Activated naive CD4-positive, alpha-beta T cell treated with Interleukin-2 at 50 U/mL for 16 hours (primary cell): Measurements from ENCODE around the gene CFAP20DC.

Source experiments
- DNase-seq: peaks from one replicate; pipeline ENCODE4 v3.0.0-alpha.2; 2020

Gene CFAP20DC

DNA sequence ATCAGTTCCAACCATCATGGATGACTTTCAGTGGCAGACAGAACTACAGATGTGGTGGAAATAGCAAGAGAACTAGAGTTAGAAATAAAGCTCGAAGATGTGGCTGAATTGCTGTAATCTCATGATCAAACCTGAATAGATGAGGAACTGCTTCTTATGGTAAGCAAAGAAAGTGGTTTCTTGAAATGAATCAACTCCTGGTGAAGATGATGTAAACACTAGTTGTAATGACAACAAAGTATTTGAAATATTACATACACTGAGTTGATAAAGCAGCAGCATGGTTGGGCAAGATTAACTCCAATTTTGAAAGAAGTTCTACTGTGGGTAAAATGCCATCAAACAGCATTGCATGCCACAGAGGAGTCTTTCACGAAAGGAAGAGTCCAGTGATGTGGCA lies 251.5 kb downstream of the CFAP20DC start:
- no peak for DNase-seq

DNA sequence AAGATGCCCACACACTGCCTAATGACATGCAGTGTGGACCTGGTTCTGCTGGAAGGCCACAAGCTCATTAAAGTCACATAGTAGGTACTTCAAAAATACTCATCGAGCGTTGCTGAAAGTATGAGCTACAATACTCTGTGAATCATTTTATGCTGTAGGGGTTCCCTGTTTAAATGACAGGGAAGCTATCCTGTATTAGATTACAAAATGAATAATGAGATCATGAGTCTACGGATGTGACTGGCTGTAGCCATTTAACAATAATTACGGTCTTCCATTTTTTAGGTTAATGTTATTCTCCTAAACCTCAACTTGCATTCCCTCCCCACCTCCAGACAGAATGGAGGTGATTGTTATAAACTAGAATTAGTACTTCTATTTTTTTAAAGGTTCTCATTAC lies 255.1 kb downstream of the CFAP20DC start:
- DNase-seq, result no peak

DNA sequence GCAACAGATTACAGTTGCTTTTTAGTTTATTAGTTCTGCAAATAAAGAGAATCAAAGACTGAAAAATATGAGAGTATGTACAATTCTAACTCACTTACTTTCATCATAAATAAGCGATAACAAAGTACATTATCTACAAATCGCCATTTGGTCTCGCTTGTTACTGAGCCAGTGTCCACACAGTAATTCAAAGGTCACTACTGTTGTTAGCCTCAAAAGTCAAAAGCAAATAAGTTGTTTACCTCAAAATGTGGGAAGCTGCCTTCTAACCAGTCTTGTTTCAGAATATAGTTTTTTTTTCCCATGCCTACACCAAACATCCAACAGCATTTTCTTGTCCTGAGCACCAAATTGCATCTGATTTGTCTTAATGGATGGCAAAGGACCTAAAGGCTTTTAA lies 255.9 kb downstream of the CFAP20DC start:
- no peak for DNase-seq

DNA sequence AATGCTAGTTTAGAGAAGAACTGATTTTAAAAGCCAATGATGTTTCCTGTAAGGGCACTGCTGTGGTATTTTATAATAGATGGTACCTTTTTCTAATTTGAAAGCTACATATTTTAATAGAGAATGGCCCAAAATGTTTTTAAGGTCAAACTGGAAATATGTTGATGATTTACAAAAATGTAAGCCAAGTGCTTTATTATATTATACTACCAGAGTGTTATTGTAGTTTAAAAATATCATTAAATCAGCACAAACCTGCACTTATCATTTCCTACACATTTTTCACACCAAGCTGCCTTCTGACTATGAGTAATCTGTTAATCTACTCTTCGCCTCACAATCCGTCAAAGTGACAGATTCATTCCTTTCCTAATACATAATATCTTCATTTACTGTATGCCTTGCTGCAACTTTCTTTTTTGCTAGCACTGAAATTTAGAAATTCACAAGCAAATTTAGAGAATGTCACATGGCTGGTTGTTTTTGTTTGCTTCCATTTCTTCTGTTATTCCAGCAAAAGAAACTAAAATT lies 256.8 kb downstream of the CFAP20DC start:
- no peak for DNase-seq

DNA sequence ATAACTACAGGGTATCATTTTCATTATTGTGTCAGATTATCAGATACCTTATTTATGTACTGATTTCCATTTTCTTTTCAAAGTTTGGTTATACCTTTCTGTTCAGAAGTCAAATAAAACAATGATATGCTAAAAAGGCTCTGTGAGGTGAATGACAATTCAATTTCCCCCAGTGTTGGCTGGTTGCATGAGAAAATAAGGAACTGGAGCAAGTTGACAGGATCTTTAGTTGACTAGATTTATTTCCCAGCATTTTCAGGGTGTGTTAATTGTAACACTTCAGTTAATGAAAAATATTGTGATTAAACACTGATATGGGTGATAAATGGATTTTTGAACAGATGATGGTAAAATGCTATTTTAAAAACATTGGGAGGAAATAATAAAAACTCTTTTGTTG lies 260.4 kb downstream of the CFAP20DC start:
- DNase-seq, result no peak

DNA sequence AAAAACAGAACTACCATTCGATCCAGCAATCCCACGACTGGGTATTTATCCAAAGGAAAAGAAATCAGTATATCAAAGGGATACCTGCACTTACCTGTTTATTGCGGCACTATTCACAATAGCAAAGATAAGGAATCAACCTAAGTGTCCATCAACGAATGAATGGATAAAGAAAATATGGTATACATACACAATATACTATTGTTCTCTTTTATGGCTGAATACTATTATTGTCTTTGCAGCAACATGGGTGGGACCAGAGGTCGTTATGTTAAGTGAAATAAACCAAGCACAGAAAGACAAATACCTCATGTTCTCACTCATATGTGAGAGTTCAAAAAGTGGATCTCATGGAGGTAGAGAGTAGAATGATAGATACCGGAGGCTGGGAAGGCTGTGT lies 264.9 kb downstream of the CFAP20DC start:
- DNase-seq, result no peak

DNA sequence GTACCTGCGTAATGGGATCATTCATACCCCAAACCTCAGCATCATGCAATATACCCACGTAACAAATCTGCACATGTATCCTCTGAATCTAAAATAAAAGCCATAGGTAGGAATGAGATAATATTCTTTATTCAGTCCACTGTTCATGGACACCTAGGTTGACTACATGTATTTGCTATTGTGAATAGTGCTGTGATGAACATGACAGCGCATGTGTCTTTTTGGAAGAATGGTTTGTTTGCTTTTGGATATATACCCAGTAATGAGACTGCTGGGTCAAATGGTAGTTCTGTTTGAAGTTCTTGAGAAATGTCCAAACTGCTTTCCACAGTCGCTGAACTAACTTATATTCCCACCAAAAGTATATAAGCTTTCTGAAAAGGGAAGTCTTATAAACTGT lies 265.4 kb downstream of the CFAP20DC start:
- no peak for DNase-seq

DNA sequence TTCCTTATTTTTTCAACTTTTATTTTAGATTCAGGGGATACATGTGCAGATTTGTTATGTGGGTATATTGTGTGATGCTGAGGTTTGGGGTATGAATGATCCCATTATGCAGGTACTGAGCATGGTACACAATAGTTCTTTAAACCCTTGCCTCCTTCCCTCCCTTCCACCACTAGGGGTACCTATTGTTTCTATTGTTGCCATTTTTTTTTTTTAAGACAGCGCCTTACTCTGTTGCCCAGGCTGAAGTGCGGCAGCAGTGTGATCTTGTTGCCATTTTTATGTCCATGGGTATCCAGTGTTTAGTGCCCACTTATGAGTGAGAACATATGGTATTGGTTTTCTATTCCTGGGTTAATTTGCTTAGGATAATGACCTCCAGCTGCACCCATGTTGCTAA lies 266.0 kb downstream of the CFAP20DC start:
- DNase-seq, result no peak

DNA sequence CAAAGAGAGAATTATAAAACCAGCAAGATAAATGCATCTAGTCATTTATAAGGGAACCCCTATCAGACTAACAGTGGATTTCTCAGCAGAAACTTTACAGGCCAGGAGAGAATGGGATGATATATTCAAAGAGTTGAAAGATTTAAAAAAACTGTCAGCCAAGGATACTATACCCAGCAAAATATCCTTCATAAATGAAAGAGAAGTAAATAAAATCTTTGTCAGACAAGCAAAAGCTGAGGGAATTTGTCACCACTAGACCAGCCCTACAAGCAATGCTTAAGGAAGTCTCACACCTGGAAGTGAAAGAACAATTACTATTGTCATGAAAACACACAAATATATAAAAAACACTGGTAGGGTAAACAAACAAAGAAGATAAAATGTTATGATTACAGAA lies 269.9 kb downstream of the CFAP20DC start:
- no peak for DNase-seq

DNA sequence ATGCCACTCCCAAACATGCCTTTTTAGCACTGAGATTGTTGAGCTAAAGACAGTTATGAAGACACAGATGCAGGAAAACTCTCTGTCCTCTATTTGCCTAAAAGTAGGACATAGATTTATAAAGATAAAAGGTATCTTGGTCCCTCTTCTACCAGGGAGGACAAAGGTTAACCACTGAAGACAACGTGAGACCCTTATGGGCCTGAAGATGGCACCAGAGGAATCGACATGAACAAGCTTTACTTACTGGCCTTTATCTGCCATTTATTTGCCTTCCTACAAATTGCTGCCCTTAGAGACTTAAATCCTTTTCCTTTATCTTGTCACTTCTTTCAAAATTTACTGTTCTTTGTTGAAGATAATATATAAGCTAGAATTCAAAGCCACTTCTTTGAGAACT lies 273.6 kb downstream of the CFAP20DC start:
- no peak for DNase-seq

DNA sequence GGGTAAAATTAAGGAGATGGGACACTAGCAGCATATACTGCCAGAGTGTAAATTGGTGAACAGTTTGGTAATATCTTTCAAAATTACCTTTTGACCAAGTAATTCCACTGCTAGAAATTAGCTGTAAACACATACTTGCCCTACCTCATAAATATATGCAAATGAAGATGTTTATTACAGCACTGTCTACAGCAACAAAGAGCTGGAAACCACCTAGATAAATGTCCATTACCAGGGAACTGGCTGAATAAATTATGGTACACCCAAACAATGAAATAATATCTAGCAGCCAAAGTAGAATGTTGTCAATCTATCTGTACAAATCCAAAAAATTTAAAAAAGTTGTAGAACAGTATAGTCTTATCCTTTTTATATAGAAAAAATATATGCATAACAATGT lies 277.4 kb downstream of the CFAP20DC start:
- no peak for DNase-seq

DNA sequence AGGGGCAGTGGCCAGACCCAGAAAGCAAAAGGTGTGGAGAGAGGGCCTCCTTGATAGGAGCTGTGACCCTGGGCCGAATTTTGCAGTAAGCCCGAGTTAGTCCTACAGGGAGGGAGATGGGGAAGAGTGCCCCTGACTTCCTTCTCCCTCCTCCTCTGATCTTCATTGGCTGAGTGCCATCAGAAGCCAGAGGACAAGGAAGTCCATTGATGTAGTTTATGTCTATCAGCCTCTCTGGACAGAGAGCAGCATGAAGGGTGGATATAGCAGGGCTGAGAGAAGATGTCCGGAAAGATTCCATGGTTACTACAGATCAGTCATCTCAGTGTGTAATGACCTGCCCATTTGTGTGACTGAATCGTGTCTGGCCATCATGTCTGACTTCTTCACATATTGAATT lies 280.8 kb downstream of the CFAP20DC start:
- no peak for DNase-seq

DNA sequence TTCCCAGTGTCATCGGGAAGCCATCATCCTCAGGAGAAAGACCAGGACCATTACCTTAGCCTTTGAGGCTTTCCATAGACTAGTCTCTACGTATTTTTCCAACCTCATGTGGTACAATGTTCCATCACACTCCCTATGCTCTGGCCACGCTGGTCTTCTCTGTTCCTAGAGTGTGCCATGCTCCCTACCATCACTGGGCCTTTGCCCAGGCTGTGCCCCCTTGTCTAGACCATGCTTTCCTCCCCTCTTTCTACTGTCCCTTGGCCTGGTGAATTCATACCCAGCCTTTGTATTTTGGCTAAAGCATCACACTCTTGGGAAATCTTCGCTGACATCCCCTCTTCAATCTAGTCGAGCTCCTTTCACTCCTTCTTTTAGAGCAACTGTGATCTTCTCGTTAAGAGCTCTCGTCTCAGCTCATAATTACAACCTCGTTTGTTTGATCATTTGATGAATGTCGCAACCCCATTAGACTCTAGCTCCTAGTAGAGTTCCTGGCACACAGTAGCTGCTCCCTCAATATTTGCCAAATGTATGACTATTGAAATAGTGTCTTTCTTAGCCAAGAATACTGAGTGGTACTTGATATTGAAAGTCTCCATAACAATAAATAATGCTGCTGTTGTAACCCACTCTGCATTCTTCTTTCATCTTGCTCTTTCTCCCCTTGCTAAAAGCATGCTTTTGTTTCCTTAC lies 283.1 kb downstream of the CFAP20DC start:
- no peak for DNase-seq

DNA sequence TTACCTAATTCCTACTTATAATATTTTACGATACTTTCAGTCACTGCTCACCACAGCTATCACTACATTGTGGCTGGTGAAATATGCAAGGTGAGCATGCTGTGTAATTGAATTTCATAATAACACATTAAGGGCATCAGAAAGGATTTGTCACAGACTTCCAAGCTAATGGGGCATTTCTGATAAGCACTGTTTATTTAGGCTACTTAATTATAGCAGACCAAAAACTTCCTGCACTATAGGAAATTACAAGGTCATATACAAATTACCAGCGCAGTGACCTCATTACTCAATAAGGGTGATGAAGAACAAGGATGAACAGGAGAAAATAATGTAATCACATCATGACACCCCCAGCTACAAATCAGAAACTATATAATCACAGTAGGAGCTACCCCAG lies 294.7 kb downstream of the CFAP20DC start:
- no peak for DNase-seq

DNA sequence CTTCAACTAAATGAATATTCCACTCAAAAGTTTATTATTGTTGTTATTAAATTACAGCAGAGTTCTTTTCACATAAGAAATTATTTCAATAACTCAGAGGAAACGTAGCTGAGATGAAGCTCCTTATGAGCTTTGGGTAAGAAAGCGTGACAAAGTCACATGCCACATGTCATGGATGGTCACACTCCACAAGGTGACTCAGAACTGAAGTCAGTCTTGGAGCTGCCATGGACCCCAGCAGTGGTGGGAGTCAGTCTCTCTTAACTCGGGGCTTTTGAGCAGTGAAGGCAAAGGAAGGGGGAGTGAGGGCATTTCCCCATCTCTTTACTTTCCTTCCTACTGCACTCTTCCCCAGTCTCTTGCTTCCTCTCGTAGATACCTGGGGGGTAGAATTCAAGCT lies 295.8 kb downstream of the CFAP20DC start:
- DNase-seq, result no peak

DNA sequence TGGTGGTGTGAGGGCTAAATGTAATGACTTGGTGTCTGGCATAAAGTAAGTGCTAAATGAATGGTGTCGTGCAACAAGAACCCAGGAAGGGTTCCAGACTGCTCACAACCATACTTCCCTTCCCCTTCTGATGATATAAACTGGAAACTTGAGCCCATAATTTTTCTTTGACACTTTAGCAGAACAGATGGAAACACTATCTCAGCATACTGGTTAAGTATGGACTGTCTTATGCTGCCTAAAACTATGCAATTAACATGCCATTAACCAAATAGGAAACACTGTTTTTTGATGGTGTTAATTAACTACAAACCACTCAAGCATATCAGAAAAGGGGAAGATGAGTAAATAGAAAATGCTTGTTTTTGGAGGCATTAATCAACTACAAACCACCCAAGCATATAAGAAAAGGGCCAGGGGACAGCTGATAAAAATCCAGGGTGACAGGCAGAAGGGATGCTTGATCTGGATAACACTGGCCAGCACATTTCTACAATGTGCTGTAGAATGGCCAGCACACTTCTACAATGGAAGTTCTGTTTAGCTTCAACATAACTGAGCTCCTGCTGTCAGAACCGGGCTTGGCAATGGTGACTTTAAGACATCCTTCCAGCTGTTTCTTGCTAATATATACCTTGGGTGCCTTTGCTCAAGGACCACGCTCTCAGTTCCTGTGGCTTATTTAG lies 297.8 kb downstream of the CFAP20DC start:
- no peak for DNase-seq

DNA sequence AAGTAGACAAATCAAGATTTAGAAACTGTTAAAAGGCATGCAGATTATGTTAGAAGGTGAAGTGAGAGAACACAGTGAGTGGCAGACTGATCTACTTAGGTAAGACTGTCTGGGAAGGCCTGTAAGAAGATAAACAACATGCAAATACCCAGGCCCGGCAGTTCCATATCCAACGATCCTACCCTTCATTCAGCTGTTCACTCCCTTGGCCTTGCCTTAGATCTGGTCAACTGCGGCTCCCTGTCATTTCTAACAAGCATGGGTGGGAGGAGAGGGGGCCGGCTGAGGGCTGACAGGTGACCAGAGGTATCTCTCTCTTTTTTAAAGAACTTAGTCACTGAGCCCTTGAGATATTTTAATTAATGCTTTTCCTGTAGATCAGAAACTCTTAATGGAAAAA lies 298.6 kb downstream of the CFAP20DC start:
- no peak for DNase-seq

DNA sequence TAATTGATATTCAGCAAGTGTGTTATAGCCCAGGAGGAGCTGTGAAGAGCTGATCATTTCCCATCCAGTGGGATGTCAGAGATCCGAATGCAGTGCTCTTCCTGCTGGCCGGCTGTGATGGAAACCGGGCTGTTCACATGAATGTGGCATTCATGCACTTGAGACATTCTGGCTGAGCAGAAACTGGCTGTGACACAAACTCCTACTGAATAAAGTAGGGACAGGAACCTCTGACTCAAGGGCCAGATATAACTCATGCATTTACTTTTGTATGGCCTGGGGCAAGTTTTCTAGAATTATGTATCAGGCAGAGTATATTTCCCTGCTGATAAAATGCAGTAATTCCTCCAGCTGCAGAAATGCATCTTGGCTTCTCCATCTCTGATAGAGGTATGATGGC lies 299.9 kb downstream of the CFAP20DC start:
- DNase-seq, result no peak

DNA sequence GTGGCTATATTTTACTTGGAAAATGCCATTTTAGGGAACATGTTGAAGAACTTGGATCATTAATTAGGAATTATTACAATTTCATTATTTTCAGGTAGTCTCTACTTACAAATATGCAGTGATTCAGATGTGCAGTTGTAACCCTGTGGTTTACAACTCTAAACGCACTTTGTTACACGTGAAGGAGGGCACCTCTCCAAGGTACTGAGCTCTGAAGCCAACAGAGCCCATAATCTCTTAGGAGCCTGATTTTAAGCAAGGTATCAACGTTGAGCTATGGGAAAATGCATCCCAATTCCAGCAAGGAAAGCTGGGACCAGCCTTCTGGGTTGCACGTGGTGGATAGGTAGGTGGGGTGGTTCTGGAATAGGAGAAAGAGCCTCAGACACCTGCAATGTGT lies 301.8 kb downstream of the CFAP20DC start:
- DNase-seq, result no peak

DNA sequence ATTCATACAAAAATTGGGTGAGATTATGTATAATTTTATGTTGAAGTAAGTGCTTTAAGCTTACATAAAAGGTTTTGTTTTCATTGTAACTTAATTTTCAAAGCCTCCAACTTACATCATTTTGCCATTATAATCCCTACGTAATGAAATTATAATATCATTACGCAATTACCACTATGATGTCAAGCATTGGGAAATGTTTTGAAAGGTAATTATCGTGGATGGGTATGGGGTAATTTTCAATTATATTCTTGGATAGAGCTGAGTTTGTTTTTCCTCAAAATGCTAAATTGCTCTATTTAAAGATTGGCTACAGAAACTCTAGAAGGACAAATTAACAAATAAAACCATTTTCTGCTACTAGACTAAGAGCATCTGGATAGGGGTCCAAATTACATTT lies 303.1 kb downstream of the CFAP20DC start:
- DNase-seq, result no peak

DNA sequence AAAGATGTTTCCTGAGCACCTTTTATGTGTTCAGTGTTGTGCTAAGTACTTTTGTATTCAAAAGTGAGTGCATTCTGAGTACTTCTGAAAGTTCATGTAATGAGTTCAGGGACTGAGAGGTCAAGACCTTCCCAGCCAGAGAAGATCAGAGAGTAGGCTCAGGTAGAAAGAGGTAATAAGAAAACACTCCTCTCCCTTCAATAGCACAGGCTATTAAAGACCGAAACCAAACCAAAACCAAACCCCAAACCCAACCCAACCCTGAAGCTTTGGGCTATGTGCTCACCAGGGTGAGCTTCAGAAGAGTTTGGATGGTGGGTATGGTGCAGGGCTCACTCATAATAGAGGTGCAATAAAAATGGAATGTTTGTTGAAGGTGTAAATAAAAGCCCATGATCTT lies 306.5 kb downstream of the CFAP20DC start:
- DNase-seq, result no peak

DNA sequence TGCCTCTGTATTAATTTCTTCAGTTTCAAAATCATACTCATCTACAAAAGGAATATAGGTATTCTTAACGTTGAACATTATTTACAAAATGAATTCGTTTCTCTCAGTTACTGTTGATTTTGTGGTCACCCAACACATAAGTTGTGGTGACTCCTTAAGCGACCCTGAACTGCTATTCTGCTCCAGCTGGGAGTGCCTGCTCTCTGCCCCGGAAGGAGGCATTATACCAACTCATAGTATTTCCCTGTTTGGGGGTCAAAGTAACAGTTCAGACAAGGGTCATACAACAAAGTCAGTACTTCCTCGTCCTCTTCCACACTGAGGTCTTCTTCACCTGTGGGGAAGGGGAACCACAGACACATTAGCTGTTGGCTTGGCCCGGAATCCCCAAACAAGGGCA lies 307.6 kb downstream of the CFAP20DC start:
- no peak for DNase-seq

DNA sequence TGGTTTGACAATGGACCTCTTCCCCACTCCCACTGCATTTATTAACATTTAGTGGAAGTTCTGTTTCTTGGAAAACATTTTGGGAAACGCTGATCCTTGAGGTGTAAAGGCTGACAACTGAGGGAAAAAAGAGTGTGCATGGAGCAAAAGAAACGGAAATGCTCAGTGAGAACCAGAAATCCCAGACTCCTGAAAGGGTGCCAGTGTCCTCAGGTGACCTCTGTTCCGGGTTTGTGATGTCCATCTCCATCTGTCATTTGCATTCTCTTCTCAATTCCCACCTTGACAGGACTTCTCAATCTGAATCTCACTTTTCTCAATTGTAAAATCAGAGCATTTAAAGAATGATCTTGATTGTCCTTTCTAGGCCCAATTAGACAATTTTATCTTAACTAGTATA lies 312.2 kb downstream of the CFAP20DC start:
- DNase-seq, result no peak

DNA sequence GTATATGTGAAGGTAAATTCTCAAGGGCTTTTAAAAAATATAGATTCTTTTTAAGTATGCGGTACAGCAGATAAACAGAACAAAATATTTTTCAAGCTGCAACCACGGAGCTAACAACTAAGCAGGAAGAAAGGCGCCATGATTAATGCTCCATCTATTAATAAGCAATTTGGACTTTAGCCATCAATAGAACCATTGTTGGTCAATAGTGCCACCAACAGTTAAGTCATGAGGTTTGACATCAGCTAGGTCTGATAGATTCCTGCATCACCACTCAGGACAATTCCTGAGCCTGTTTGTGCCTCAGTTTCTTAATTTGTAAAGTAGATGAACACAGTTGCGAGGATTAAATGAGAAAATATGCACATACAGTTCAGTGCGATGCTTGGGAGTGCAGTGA lies 318.2 kb downstream of the CFAP20DC start:
- no peak for DNase-seq

DNA sequence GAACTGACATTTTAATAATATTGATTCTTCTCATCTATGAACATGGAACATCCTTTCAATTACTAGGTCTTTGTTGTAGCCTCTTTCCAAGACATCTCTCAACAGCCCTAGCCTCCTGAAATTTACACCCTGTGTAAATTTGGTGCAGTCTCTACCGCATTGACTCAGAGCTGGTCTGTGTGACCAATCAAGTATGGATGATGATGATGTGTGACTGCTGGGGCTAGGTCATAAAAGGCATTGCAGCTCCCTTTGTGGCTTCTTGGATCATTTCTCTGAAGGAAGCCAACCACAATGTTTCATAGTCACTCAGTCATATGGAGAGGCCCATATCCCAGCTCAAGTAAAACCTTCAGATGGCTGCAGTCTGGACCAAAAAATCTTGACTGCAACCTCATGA lies 321.1 kb downstream of the CFAP20DC start:
- no peak for DNase-seq
